SU-DHL-6 (cell line): ENCODE measurements around the gene RASA2.

Experiments
- CTCF ChIP-seq: fragments of 200-600 bp; sonication (generic); IDR thresholded peaks from one replicate; pipeline ENCODE4 v1.5.1; 2017; ENCODE audit warnings: antibody characterized with exemption, mild to moderate bottlenecking, low read length, moderate library complexity; ENCODE audit not compliant: insufficient read depth, poor library complexity, severe bottlenecking
- EZH2phosphoT487 ChIP-seq: fragments of 200-600 bp; sonication (generic), shearing (Covaris generic); conservative IDR thresholded peaks from 2 replicates; pipeline ENCODE4 v1.6.1; 2018; ENCODE audit warnings: mild to moderate bottlenecking, antibody characterized with exemption, low read length, moderate library complexity, mixed read lengths

GRCh38 chr3:141514382-141514781 is 27.6 kb downstream of the RASA2 start:
- TF ChIP-seq CTCF (no peak), EZH2phosphoT487 (no peak)
